AG04449 (cell line): Measurements from ENCODE around the gene NKG7.

ENCODE experiments used
- CTCF ChIA-PET: fragments of 350-600 bp; formaldehyde crosslinking; extraction: SDS; loops from one replicate; lab custom pipeline; 2021; ENCODE audit warnings: antibody characterized with exemption; lab: Yijun Ruan, JAX
- POLR2A ChIA-PET: fragments of 400-600, 350-600 bp; formaldehyde crosslinking; extraction: SDS; loops from one replicate; lab custom pipeline; 2020; ENCODE audit warnings: antibody characterized with exemption, inconsistent platforms; lab: Yijun Ruan, JAX
- DNase-seq: peaks from one replicate; pipeline ENCODE4 v3.0.0-alpha.2; 2010; ENCODE audit warnings: low read depth, low spot score
- H3K4me3 ChIP-seq: 2 replicates; pipeline ENCODE4 v1.5.1; 2011; ENCODE audit warnings: low read depth, mild to moderate bottlenecking, control low read depth, low read length
- CTCF ChIP-seq: IDR thresholded peaks from one replicate; pipeline ENCODE4 v1.5.1; 2011; ENCODE audit warnings: mild to moderate bottlenecking, moderate library complexity, low read length, control low read depth, inconsistent platforms; ENCODE audit not compliant: insufficient read depth; ENCODE audit errors: missing control alignments

The NKG7 gene

GRCh38 chr19:51365211-51365964 lies 7.1 kb downstream of the NKG7 start:
- no peak for DNase-seq
- ChIA-PET POLR2A (interaction anchor here (1.2 kb wide), 1 partner anchor 26 kb away, joined by 7 read pairs; no protein-coding TSS in a partner anchor), CTCF (interaction anchor here (0.6 kb wide), 2 partner anchors 27 to 56 kb away, joined by 3 to 4 read pairs; no protein-coding TSS in a partner anchor)
- peak overlapping the region; percentile 96 for H3K4me3 ChIP-seq
- TF ChIP-seq CTCF, result peak; percentile 1

- no peak for DNase-seq
- ChIA-PET CTCF (interaction anchor here (0.9 to 1.0 kb wide), 2 partner anchors 21 to 25 kb away, joined by 3 read pairs; no protein-coding TSS in a partner anchor), POLR2A (no interaction called here)
- H3K4me3 ChIP-seq, result no peak overlapping the region
- TF ChIP-seq CTCF, result no peak
Observed at GRCh38 chr19:51364200-51365106, 8.0 kb downstream of the NKG7 start.

- no peak for TF ChIP-seq CTCF
- no peak for DNase-seq
- POLR2A ChIA-PET, result interaction anchor here (0.6 kb wide), 1 partner anchor 1734 kb away, joined by 3 read pairs; no protein-coding TSS in a partner anchor
- H3K4me3 ChIP-seq, result no peak overlapping the region
- CTCF ChIA-PET, result no interaction called here
Observed at GRCh38 chr19:51361239-51361638, 11.2 kb downstream of the NKG7 start.

- peak; percentile 79 for DNase-seq
- ChIA-PET POLR2A (interaction anchor here (0.9 to 1.3 kb wide), 6 partner anchors 8 to 331 kb away, joined by 3 to 6 read pairs (median 4); partner anchors contain the start of gene VSIG10L), CTCF (interaction anchor here (0.6 to 1.2 kb wide), 4 partner anchors 19 to 317 kb away, joined by 3 to 4 read pairs (median 3); no protein-coding TSS in a partner anchor)
- TF ChIP-seq CTCF, result no peak
- H3K4me3 ChIP-seq, result no peak overlapping the region
Observed at GRCh38 chr19:51359294-51359693, 13.2 kb downstream of the NKG7 start.

GRCh38 chr19:51357952-51358351 lies 14.5 kb downstream of the NKG7 start:
- POLR2A ChIA-PET, result no interaction called here

More at GRCh38 chr19:51357952-51358351, 14.5 kb downstream of the NKG7 start:
- no peak overlapping the region for H3K4me3 ChIP-seq
- CTCF ChIA-PET, result interaction anchor here (1.1 kb wide), 1 partner anchor 81 kb away, joined by 4 read pairs; no protein-coding TSS in a partner anchor
- no peak for TF ChIP-seq CTCF
- no peak for DNase-seq
